ENCODE measurements around the gene MYMK. TPM values are rescaled to one million over a fixed set of nuclear protein-coding genes. Genes with fewer than 3 reads are reported as not detected.

The MYMK gene
- total RNA-seq, 3 donors from 2014 or later (not counting 1 experiment from before 2014, with no cell fraction given), result not detected

DNA sequence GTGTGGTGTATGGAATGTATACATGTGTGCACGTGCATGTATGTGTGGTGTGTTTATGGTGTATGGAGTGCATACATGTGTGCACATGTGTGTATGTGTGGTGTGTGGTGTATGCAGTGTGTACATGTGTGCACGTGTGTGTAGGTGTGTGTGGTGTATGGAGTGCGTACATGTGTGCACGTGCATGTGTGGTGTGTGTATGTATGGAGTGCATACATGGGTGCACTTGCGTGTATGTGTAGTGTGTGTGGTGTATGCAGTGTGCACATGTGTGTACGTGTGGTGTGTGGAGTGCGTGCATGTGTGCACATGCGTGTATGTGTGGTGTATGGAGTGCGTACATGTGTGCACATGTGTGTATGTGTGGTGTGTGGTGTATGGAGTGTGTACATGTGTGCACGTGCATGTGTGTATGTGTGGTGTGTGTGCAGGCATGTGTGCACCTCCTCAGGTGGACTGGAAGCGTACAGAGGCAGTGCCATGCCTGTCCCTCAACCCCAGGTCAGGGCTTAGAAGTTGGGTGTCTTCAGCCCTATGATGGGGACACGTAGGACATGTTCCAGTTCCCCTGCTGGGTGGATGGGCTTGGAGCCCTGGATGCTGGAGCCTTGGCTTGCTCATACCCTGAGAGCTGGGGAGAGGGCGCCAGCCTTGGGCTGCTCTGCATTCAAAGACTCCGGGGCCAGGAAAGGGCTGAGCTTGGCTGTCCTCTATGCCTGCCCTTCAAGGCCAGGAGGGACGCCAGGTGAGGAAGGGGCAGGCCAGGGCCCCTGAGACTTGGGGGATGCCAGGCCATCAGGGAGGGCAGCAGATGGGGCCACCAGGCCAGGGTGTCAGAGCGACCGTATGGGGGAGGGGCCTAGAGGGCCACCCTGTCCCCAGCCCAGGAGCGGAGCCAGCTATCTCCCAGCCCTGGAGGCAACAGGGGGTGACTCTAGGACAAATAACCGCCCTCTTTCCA is 12.2 kb downstream of the MYMK start:
- WGBS (ENCODE audit: insufficient coverage), result 91% methylated on average over 19 of the region's 19 CpGs
- Histone ChIP-seq H3K4me1 (ENCODE audit: control insufficient read depth, insufficient read depth, low read length) (peaks cover 20% of the 10 kb centered on the region), H3K4me3 (ENCODE audit: low read length) (no peak overlapping the region), H3K36me3 (ENCODE audit: control insufficient read depth, insufficient read depth, low read length) (no peaks in the 10 kb centered on the region), H3K9me3 (ENCODE audit: control insufficient read depth, insufficient read depth, low read length) (no peaks in the 10 kb centered on the region), H3K27me3 (ENCODE audit: control insufficient read depth, insufficient read depth, low read length) (no peaks in the 10 kb centered on the region), H3K27ac (ENCODE audit: low read length) (no peak overlapping the region)
- no peak for DNase-seq
- no peak for TF ChIP-seq CTCF (IDR thresholded peaks at IDR 0.05)
- H3K27me3 Mint-ChIP-seq (ENCODE audit: low read depth in 2 of 2), result no peaks in the 10 kb centered on the region
- intact Hi-C loops (cut with micrococcal nuclease), result no loop called here
- ATAC-seq, result peak in 1 of 3 donors; percentile 8
- no peak overlapping the region for H3K27ac Mint-ChIP-seq
- no peaks in the 10 kb centered on the region for H3K9me3 Mint-ChIP-seq
- no peak overlapping the region for H3K4me3 Mint-ChIP-seq
- no peaks in the 10 kb centered on the region for H3K36me3 Mint-ChIP-seq
- H3K4me1 Mint-ChIP-seq, result peaks cover 8 to 10% of the 10 kb centered on the region in 2 donors

- Histone ChIP-seq H3K4me3 (ENCODE audit: low read length) (no peak overlapping the region), H3K27ac (ENCODE audit: low read length) (no peak overlapping the region), H3K36me3 (ENCODE audit: control insufficient read depth, insufficient read depth, low read length) (no peaks in the 10 kb centered on the region), H3K27me3 (ENCODE audit: control insufficient read depth, insufficient read depth, low read length) (no peaks in the 10 kb centered on the region), H3K9me3 (ENCODE audit: control insufficient read depth, insufficient read depth, low read length) (no peaks in the 10 kb centered on the region), H3K4me1 (ENCODE audit: control insufficient read depth, insufficient read depth, low read length) (peaks cover 20% of the 10 kb centered on the region)
- Mint-ChIP-seq H3K36me3 (no peaks in the 10 kb centered on the region), H3K27me3 (ENCODE audit: low read depth in 2 of 2) (no peaks in the 10 kb centered on the region), H3K9me3 (no peaks in the 10 kb centered on the region), H3K27ac (no peak overlapping the region), H3K4me1 (peaks cover 8 to 10% of the 10 kb centered on the region in 2 donors), H3K4me3 (no peak overlapping the region)
- ATAC-seq (peak in 1 of 3 donors; percentile 14), DNase-seq (no peak)
- intact Hi-C loops (cut with micrococcal nuclease), result no loop called here
- TF ChIP-seq CTCF (IDR thresholded peaks at IDR 0.05), result no peak
- 88% methylated on average over 10 of the region's 10 CpGs for WGBS (ENCODE audit: insufficient coverage)
Measured at GRCh38 chr9:133511607-133512006, 13.2 kb downstream of the MYMK start.

DNA sequence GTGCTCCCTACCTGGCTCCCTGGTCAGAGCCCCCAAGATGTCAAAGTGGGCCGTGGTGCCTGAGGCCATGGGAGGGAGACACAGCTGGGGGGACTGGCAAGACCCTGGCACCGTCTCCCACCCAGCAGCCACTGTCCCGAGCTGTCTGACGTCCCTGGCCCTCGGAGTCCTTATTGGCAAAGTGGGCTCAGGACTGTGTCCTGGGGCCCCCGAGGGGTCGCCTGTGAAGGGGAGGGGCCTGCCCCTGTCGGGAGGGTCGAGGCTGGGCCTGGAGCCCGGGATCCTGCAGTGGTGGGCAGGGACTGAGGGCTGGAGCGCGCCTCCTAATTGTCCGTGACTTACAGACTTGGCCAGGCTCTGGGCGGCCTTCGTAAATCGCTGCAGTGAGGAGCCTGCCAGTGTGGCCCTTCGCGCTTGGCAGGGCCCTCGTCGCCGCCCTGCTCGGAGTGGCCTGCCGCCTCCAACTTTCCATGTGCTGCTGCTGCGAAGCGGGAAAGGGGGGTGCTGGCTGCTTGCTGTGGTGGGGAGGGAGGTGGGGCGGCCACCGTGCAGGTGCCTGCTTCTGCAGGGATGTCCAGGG is 13.7 kb downstream of the MYMK start:
- intact Hi-C loops (cut with micrococcal nuclease), result no loop called here
- Mint-ChIP-seq H3K36me3 (no peaks in the 10 kb centered on the region), H3K4me1 (peaks cover 8 to 10% of the 10 kb centered on the region in 2 donors), H3K9me3 (no peaks in the 10 kb centered on the region), H3K4me3 (no peak overlapping the region), H3K27ac (no peak overlapping the region), H3K27me3 (ENCODE audit: low read depth in 2 of 2) (no peaks in the 10 kb centered on the region)
- DNase-seq, result no peak
- no peaks in the 10 kb centered on the region for H3K9me3 ChIP-seq (ENCODE audit: control insufficient read depth, insufficient read depth, low read length)
- no peak overlapping the region for H3K4me3 ChIP-seq (ENCODE audit: low read length)
- TF ChIP-seq CTCF (IDR thresholded peaks at IDR 0.05), result no peak
- no peaks in the 10 kb centered on the region for H3K27me3 ChIP-seq (ENCODE audit: control insufficient read depth, insufficient read depth, low read length)
- no peak for ATAC-seq
- H3K27ac ChIP-seq (ENCODE audit: low read length), result no peak overlapping the region
- peaks cover 20% of the 10 kb centered on the region for H3K4me1 ChIP-seq (ENCODE audit: control insufficient read depth, insufficient read depth, low read length)
- no peaks in the 10 kb centered on the region for H3K36me3 ChIP-seq (ENCODE audit: control insufficient read depth, insufficient read depth, low read length)
- 94% methylated on average over 27 of the region's 27 CpGs for WGBS (ENCODE audit: insufficient coverage)
